RWPE2 (cell line): ENCODE measurements around the gene HPSE2.

ENCODE experiments used
- ATAC-seq: fragments of 200-7000 bp; cut with Tn5 transposase; 3 replicates; pipeline ENCODE4 v1.9.1; 2021; ENCODE audit warnings: low read depth
- DNase-seq: peaks from one replicate; pipeline ENCODE4 v3.0.0-alpha.2; 2020; ENCODE audit warnings: low spot score
- H3K27ac ChIP-seq: fragments of 450-650 bp; 2 replicates; pipeline ENCODE4 v1.5.1; 2017; ENCODE audit warnings: mild to moderate bottlenecking; ENCODE audit not compliant: poor library complexity, severe bottlenecking
- H3K27me3 ChIP-seq: fragments of 250-450 bp; sonication (Bioruptor Pico); 2 replicates; pipeline ENCODE4 v1.5.1; 2021; ENCODE audit warnings: mild to moderate bottlenecking, moderate library complexity; ENCODE audit not compliant: insufficient read depth, poor library complexity, severe bottlenecking
- H3K36me3 ChIP-seq: fragments of 250-450 bp; sonication (Bioruptor Pico); 2 replicates; pipeline ENCODE4 v1.5.1; 2020; ENCODE audit warnings: low read depth, mild to moderate bottlenecking, moderate library complexity
- H3K4me1 ChIP-seq: fragments of 250-450 bp; sonication (Bioruptor Pico); 2 replicates; pipeline ENCODE4 v1.5.1; 2021; ENCODE audit warnings: mild to moderate bottlenecking, moderate library complexity; ENCODE audit not compliant: insufficient read depth, poor library complexity, severe bottlenecking
- H3K4me3 ChIP-seq: fragments of 250-450 bp; sonication (Bioruptor Pico); 2 replicates; pipeline ENCODE4 v1.5.1; 2021; ENCODE audit warnings: mild to moderate bottlenecking, moderate library complexity; ENCODE audit not compliant: severe bottlenecking
- H3K9me3 ChIP-seq: fragments of 250-450 bp; sonication (Bioruptor Pico); 2 replicates; pipeline ENCODE4 v1.5.1; 2021; ENCODE audit warnings: mild to moderate bottlenecking, moderate library complexity; ENCODE audit not compliant: severe bottlenecking
- CTCF ChIP-seq: fragments of 450-650 bp; IDR thresholded peaks from one replicate; pipeline ENCODE4 v1.5.1; 2017; ENCODE audit warnings: mild to moderate bottlenecking, moderate library complexity; ENCODE audit not compliant: poor library complexity, severe bottlenecking

The HPSE2 gene

GRCh38 chr10:98465866-98466265, 769.8 kb downstream of the HPSE2 start:
- no peak overlapping the region for H3K27ac ChIP-seq
- peaks cover 4% of the 10 kb centered on the region for H3K4me1 ChIP-seq
- H3K27me3 ChIP-seq = peaks cover 4% of the 10 kb centered on the region
- no peak for DNase-seq
- no peak for TF ChIP-seq CTCF
- no peak overlapping the region for H3K4me3 ChIP-seq
- H3K9me3 ChIP-seq = no peaks in the 10 kb centered on the region
- ATAC-seq = no peak
- no peaks in the 10 kb centered on the region for H3K36me3 ChIP-seq

GRCh38 chr10:98463976-98464754, 771.5 kb downstream of the HPSE2 start:
- Histone ChIP-seq H3K36me3 (no peaks in the 10 kb centered on the region), H3K9me3 (no peaks in the 10 kb centered on the region), H3K4me3 (no peak overlapping the region), H3K4me1 (peaks cover 7% of the 10 kb centered on the region), H3K27me3 (peaks cover 4% of the 10 kb centered on the region), H3K27ac (no peak overlapping the region)
- no peak for TF ChIP-seq CTCF
- no peak for ATAC-seq
- no peak for DNase-seq

GRCh38 chr10:98463016-98463415, 772.6 kb downstream of the HPSE2 start:
- Histone ChIP-seq H3K4me1 (peaks cover 7% of the 10 kb centered on the region), H3K27ac (no peak overlapping the region), H3K27me3 (peaks cover 3% of the 10 kb centered on the region), H3K4me3 (no peak overlapping the region), H3K36me3 (no peaks in the 10 kb centered on the region), H3K9me3 (no peaks in the 10 kb centered on the region)
- TF ChIP-seq CTCF = no peak
- ATAC-seq (no peak), DNase-seq (no peak)

GRCh38 chr10:98461500-98461842, 774.2 kb downstream of the HPSE2 start:
- no peak for TF ChIP-seq CTCF
- Histone ChIP-seq H3K9me3 (no peaks in the 10 kb centered on the region), H3K27ac (no peak overlapping the region), H3K36me3 (no peaks in the 10 kb centered on the region), H3K4me3 (no peak overlapping the region), H3K27me3 (no peaks in the 10 kb centered on the region), H3K4me1 (peaks cover 7% of the 10 kb centered on the region)
- no peak for DNase-seq
- no peak for ATAC-seq

GRCh38 chr10:98460837-98461499, 774.7 kb downstream of the HPSE2 start:
- Histone ChIP-seq H3K27me3 (no peaks in the 10 kb centered on the region), H3K4me1 (peaks cover 7% of the 10 kb centered on the region), H3K9me3 (no peaks in the 10 kb centered on the region), H3K36me3 (no peaks in the 10 kb centered on the region), H3K27ac (no peak overlapping the region), H3K4me3 (no peak overlapping the region)
- peak; percentile 93 for ATAC-seq
- no peak for TF ChIP-seq CTCF
- DNase-seq = no peak
